GM06990 (cell line): ENCODE data around the gene C5orf52.

Source experiments
- DNase-seq: peaks from one replicate; pipeline ENCODE4 v3.0.0-alpha.2; 2011; ENCODE audit not compliant: insufficient read length; ENCODE audit errors: extremely low read depth
- H3K27me3 ChIP-seq: replicated peaks from 2 replicates; pipeline ENCODE4 v1.6.0; 2011; ENCODE audit warnings: low read length; ENCODE audit not compliant: control insufficient read depth, insufficient read depth
- H3K36me3 ChIP-seq: 2 replicates; pipeline ENCODE4 v1.5.1; 2011; ENCODE audit warnings: low read length; ENCODE audit not compliant: control insufficient read depth, insufficient read depth
- H3K4me3 ChIP-seq: replicated peaks from 2 replicates; pipeline ENCODE4 v1.5.1; 2011; ENCODE audit warnings: low read depth, mild to moderate bottlenecking, control low read depth, low read length
- CTCF ChIP-seq: IDR thresholded peaks from 2 replicates; pipeline ENCODE4 v1.5.1; 2011; ENCODE audit warnings: low read length, control low read depth, mild to moderate bottlenecking, inconsistent platforms; ENCODE audit not compliant: insufficient read depth, poor library complexity, severe bottlenecking

The C5orf52 gene

GRCh38 chr5:157710431-157710830, 39.1 kb downstream of the C5orf52 start:
- H3K36me3 ChIP-seq = no peaks in the 10 kb centered on the region

GRCh38 chr5:157710882-157711281, 39.5 kb downstream of the C5orf52 start:
- no peak for DNase-seq
- no peaks in the 10 kb centered on the region for H3K27me3 ChIP-seq
- no peak overlapping the region for H3K4me3 ChIP-seq
- TF ChIP-seq CTCF = no peak
- no peaks in the 10 kb centered on the region for H3K36me3 ChIP-seq

More at GRCh38 chr5:157710431-157710830, 39.1 kb downstream of the C5orf52 start:
- no peaks in the 10 kb centered on the region for H3K27me3 ChIP-seq
- TF ChIP-seq CTCF = no peak
- H3K4me3 ChIP-seq = no peak overlapping the region
- no peak for DNase-seq

- Histone ChIP-seq H3K27me3 (no peaks in the 10 kb centered on the region), H3K4me3 (no peak overlapping the region), H3K36me3 (no peaks in the 10 kb centered on the region)
- no peak for DNase-seq
- TF ChIP-seq CTCF = no peak
Measured at GRCh38 chr5:157713830-157714595, 42.7 kb downstream of the C5orf52 start.

GRCh38 chr5:157714596-157714864, 43.2 kb downstream of the C5orf52 start:
- DNase-seq = no peak
- Histone ChIP-seq H3K36me3 (no peaks in the 10 kb centered on the region), H3K27me3 (no peaks in the 10 kb centered on the region), H3K4me3 (no peak overlapping the region)
- no peak for TF ChIP-seq CTCF

GRCh38 chr5:157718519-157718918, 47.2 kb downstream of the C5orf52 start:
- no peak overlapping the region for H3K4me3 ChIP-seq
- H3K27me3 ChIP-seq = no peaks in the 10 kb centered on the region
- no peaks in the 10 kb centered on the region for H3K36me3 ChIP-seq
- TF ChIP-seq CTCF = peak; percentile 45
- DNase-seq = no peak

- H3K36me3 ChIP-seq = no peaks in the 10 kb centered on the region
- no peaks in the 10 kb centered on the region for H3K27me3 ChIP-seq
- no peak for TF ChIP-seq CTCF
- no peak overlapping the region for H3K4me3 ChIP-seq
- DNase-seq = no peak
Measured at GRCh38 chr5:157719245-157719644, 47.9 kb downstream of the C5orf52 start.
